HFFc6 (cell line): Measurements from ENCODE around the gene SERPINB7. TPM values are rescaled to one million over a fixed set of nuclear protein-coding genes. Genes with fewer than 3 reads are reported as not detected.

Experiments
- DNase-seq: peaks from one replicate; pipeline ENCODE4 v3.0.0-alpha.2; 2018
- H3K27ac Mint-ChIP-seq: 2 replicates; pipeline ENCODE4 v1.8.0; 2020; ENCODE audit warnings: mild to moderate bottlenecking, mixed read lengths
- H3K27me3 Mint-ChIP-seq: 2 replicates; pipeline ENCODE4 v1.8.0; 2021; ENCODE audit warnings: mild to moderate bottlenecking, moderate library complexity, mixed read lengths; ENCODE audit not compliant: insufficient read depth
- H3K36me3 Mint-ChIP-seq: 2 replicates; pipeline ENCODE4 v1.8.0; 2021; ENCODE audit warnings: low read depth, mixed read lengths
- H3K4me1 Mint-ChIP-seq: 2 replicates; pipeline ENCODE4 v1.8.0; 2020; ENCODE audit warnings: low read depth, mixed read lengths
- H3K4me3 Mint-ChIP-seq: 2 replicates; pipeline ENCODE4 v1.8.0; 2020; ENCODE audit warnings: mild to moderate bottlenecking, moderate library complexity, mixed read lengths
- H3K9me3 Mint-ChIP-seq: 2 replicates; pipeline ENCODE4 v1.8.0; 2020; ENCODE audit warnings: mild to moderate bottlenecking, mixed read lengths
- long read RNA-seq: library from polyadenylated mRNA; unstranded; transcript quantifications from one replicate; pipeline ENCODE4 v2.0.0, GENCODE V29; 2019
- total RNA-seq, 6 experiments: library from RNA; stranded (reverse); fragmentation: NEBNext Ultra II Directional; extraction: Animal tissue kit (Norgen Biotek cat#: 25700); gene quantifications; 2 replicates in 1 of 6; 3 replicates in 5 of 6; pipeline ENCODE4 v1.2.3, GENCODE V29; 2021
- TF ChIP-seq, protein P1 (sequence below): fragments of 200-600 bp; sonication (generic); IDR thresholded peaks from 2 replicates; pipeline ENCODE4 v1.5.0; 2021; ENCODE audit warnings: antibody characterized with exemption, mild to moderate bottlenecking

SERPINB7 gene, protein sequence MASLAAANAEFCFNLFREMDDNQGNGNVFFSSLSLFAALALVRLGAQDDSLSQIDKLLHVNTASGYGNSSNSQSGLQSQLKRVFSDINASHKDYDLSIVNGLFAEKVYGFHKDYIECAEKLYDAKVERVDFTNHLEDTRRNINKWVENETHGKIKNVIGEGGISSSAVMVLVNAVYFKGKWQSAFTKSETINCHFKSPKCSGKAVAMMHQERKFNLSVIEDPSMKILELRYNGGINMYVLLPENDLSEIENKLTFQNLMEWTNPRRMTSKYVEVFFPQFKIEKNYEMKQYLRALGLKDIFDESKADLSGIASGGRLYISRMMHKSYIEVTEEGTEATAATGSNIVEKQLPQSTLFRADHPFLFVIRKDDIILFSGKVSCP
- total RNA-seq = 100 to 1,000 TPM; 149 to 397 (median 200) TPM
- long read RNA-seq, transcript SERPINB7-207 (8 exons, 1,951 nt) = major isoform, 418 of 798 reads
- long read RNA-seq, transcript SERPINB7-202 (8 exons, 2,203 nt) = minor isoform, 282 of 798 reads
- long read RNA-seq, partial matches to known transcripts = 79 of 798 reads
- long read RNA-seq, other reads (novel, unspliced or antisense) = 18 of 798 reads

DNA sequence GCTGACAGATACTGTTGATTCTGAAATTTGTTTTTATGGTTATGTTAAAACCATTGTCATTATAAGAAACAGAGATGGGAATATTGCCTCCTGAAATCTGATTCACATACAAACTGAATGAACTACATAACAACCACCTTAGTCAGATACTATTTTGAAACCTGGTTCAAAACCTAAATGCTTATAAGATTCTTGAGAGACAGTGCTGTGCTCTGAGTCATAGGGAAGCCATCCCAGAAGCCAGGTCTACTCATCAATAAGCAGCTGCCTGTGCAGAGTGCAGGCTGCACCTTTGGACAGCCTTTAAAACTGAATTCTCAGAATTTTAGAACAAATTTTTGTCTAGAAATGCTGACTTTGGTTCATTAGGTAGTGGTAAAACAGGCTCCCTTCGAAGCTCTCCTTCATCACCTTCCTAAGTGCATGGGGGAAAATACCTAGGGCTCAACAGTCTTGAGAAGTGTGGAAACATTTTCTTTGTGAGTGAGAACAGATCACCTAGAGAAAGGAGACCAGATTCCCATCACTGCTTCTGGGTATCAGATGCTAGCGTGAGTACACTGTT, at the start of gene SERPINB7:
Gene SERPINB7 (plus strand): TSS at position 253 of the 565 bp plus-strand sequence. CDS start 6,955 bp downstream, outside the sequence.
- Mint-ChIP-seq H3K27me3 (no peaks in the 10 kb centered on the region), H3K27ac (peak within 1 kb of the TSS; percentile 85), H3K4me3 (peak within 1 kb of the TSS; percentile 82), H3K36me3 (peaks cover 5% of the 10 kb centered on the region; the same call in 1 of the 2 replicates), H3K9me3 (no peaks in the 10 kb centered on the region), H3K4me1 (peaks cover 89% of the 10 kb centered on the region)
- TF ChIP-seq, protein P1, sequence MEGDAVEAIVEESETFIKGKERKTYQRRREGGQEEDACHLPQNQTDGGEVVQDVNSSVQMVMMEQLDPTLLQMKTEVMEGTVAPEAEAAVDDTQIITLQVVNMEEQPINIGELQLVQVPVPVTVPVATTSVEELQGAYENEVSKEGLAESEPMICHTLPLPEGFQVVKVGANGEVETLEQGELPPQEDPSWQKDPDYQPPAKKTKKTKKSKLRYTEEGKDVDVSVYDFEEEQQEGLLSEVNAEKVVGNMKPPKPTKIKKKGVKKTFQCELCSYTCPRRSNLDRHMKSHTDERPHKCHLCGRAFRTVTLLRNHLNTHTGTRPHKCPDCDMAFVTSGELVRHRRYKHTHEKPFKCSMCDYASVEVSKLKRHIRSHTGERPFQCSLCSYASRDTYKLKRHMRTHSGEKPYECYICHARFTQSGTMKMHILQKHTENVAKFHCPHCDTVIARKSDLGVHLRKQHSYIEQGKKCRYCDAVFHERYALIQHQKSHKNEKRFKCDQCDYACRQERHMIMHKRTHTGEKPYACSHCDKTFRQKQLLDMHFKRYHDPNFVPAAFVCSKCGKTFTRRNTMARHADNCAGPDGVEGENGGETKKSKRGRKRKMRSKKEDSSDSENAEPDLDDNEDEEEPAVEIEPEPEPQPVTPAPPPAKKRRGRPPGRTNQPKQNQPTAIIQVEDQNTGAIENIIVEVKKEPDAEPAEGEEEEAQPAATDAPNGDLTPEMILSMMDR = no peak
- peak; percentile 88 for DNase-seq

DNA sequence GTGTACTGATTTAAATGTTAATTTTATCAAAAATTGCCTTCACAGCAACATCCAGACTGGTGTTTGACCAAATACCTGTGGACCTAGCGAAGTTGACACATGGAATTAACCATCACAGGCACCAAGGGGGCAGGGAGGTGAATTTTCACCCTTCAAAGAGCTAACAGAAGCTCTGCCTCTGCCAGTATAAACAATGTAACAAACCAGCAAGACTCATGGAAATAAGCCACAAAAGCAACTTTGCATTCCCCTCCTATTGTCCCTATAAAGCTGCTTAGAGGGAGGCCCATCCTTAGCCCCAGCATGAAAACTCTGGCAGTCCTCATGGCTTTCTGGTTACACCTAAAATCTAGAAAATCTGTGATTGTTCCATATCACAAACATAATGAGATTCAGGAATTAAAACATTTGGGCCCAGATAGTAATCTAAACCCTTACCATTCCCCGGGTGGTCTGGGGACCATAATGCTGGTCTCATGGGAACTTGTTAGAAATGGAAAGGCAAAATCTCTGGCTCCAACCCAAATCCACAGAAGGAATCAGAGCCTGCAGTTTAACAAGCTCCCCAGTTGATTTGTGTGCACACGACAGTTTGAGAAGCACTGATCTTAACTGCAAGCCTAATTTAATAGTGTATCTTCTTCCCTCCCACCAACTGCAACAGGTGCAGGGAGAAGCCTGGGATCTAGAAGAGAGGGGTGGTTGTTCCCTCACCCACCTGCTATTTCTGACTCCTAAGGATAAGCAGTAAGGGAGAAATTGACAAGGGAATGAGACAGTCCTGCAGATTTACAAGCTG, 49.3 kb upstream of the SERPINB7 start:
- no peak for DNase-seq
- Mint-ChIP-seq H3K27ac (no peak overlapping the region), H3K27me3 (no peaks in the 10 kb centered on the region), H3K9me3 (no peaks in the 10 kb centered on the region), H3K4me1 (peaks cover 33% of the 10 kb centered on the region), H3K36me3 (no peaks in the 10 kb centered on the region), H3K4me3 (no peak overlapping the region)
- TF ChIP-seq, protein P1 = no peak

DNA sequence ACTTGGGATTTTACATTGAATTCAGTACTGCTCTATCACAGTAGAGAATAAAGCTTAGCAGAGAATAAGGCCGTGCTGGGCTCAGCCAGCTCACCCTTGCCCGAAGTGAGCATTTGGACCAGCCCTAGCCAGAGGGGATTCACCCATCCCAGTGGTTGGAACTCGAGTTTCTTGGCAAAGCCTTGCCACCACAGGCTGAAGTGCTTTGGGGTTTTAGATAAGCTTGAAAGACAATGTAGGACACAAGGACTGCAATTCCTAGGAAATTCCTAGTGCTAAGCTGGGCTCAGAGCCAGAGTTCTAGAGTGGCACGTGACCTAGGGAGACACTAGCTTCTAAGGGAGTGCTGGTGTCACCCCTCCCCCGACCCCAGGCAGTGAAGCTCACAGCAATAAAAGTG, 44.4 kb upstream of the SERPINB7 start:
- TF ChIP-seq, protein P1 = no peak
- Mint-ChIP-seq H3K27me3 (no peaks in the 10 kb centered on the region), H3K36me3 (no peaks in the 10 kb centered on the region), H3K27ac (no peak overlapping the region), H3K4me3 (no peak overlapping the region), H3K9me3 (no peaks in the 10 kb centered on the region), H3K4me1 (peaks cover 35% of the 10 kb centered on the region)
- no peak for DNase-seq

DNA sequence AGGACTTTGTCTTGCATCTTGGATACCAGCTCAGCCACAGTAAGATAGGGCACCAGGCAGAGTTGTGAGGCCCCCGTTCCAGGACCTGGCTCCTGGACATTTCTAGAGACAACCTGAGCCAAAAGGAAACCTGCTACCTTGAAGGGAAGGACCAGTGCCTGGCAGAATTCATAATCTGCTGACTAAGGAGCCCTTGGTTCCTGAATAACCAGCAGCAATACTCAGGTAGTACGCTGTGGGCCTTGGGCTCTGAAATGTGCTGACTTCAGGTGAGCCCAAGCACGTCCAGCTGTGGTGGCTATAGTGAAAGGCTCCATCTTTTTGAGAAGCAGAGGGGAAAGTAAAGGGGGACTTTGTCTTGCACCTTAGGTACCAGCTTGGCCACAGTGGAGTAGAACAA, 44.0 kb upstream of the SERPINB7 start:
- Mint-ChIP-seq H3K4me1 (peaks cover 35% of the 10 kb centered on the region), H3K27me3 (no peaks in the 10 kb centered on the region), H3K27ac (no peak overlapping the region), H3K9me3 (no peaks in the 10 kb centered on the region), H3K4me3 (no peak overlapping the region), H3K36me3 (no peaks in the 10 kb centered on the region)
- TF ChIP-seq, protein P1 = no peak
- DNase-seq = no peak

DNA sequence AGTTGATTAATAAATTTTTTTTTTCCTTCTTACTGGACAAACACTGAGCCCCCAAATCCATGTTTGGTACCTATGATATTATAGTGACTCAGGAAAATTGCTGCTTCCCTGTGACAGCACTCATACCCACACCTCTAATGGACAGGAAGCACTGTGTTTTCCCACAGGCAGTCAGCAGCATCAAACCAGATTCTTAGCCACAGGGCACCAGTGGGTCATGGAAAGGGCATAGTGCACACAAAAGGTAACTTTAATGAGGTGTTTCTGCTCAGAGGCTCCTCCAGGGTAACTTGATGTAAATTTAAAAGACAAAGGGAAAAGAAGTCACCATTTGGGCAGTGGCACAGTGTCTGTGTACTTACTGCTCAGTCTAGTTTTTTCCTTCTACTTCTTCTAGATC, 38.3 kb upstream of the SERPINB7 start:
- Mint-ChIP-seq H3K9me3 (no peaks in the 10 kb centered on the region), H3K4me1 (peaks cover 57% of the 10 kb centered on the region), H3K36me3 (no peaks in the 10 kb centered on the region), H3K27me3 (no peaks in the 10 kb centered on the region), H3K27ac (peak overlapping the region; percentile 29), H3K4me3 (no peak overlapping the region)
- TF ChIP-seq, protein P1 = no peak
- peak; percentile 29 for DNase-seq
